ENCODE results near the gene LONRF2.

LONRF2 gene

GRCh38 chr2:100237163-100237562, 85.1 kb downstream of the LONRF2 start:
- no peaks in the 10 kb centered on the region for H3K9me3 ChIP-seq
- H3K27ac ChIP-seq = no peak overlapping the region
- DNase-seq = no peak
- no peak overlapping the region for H3K4me3 ChIP-seq
- H3K36me3 ChIP-seq = no peaks in the 10 kb centered on the region
- intact Hi-C loops (cut with DNase I; ENCODE audit: low total_unique reads) = no loop called here
- TF ChIP-seq CTCF (IDR thresholded peaks at IDR 0.05) = no peak
- no peaks in the 10 kb centered on the region for H3K4me1 ChIP-seq
- H3K27me3 ChIP-seq = no peaks in the 10 kb centered on the region

- DNase-seq = no peak
- H3K4me1 ChIP-seq = no peaks in the 10 kb centered on the region
- no peaks in the 10 kb centered on the region for H3K9me3 ChIP-seq
- no peak for TF ChIP-seq CTCF (IDR thresholded peaks at IDR 0.05)
- H3K4me3 ChIP-seq = no peak overlapping the region
- H3K27me3 ChIP-seq = no peaks in the 10 kb centered on the region
- H3K27ac ChIP-seq = no peak overlapping the region
- intact Hi-C loops (cut with DNase I; ENCODE audit: low total_unique reads) = no loop called here
- no peaks in the 10 kb centered on the region for H3K36me3 ChIP-seq
These were observed 86.1 kb downstream of the LONRF2 start for GRCh38 chr2:100236166-100236565.

- Histone ChIP-seq H3K36me3 (no peaks in the 10 kb centered on the region), H3K9me3 (no peaks in the 10 kb centered on the region), H3K27me3 (no peaks in the 10 kb centered on the region), H3K4me1 (no peaks in the 10 kb centered on the region), H3K4me3 (no peak overlapping the region), H3K27ac (no peak overlapping the region)
- TF ChIP-seq CTCF (IDR thresholded peaks at IDR 0.05) = no peak
- intact Hi-C loops (cut with DNase I; ENCODE audit: low total_unique reads) = no loop called here
- no peak for DNase-seq
These were observed 86.7 kb downstream of the LONRF2 start for GRCh38 chr2:100235581-100235980.

GRCh38 chr2:100235098-100235497, 87.2 kb downstream of the LONRF2 start:
- Histone ChIP-seq H3K27me3 (no peaks in the 10 kb centered on the region), H3K9me3 (no peaks in the 10 kb centered on the region), H3K4me1 (no peaks in the 10 kb centered on the region), H3K27ac (no peak overlapping the region), H3K4me3 (no peak overlapping the region), H3K36me3 (no peaks in the 10 kb centered on the region)
- DNase-seq = no peak
- intact Hi-C loops (cut with DNase I; ENCODE audit: low total_unique reads) = no loop called here
- no peak for TF ChIP-seq CTCF (IDR thresholded peaks at IDR 0.05)

DNA sequence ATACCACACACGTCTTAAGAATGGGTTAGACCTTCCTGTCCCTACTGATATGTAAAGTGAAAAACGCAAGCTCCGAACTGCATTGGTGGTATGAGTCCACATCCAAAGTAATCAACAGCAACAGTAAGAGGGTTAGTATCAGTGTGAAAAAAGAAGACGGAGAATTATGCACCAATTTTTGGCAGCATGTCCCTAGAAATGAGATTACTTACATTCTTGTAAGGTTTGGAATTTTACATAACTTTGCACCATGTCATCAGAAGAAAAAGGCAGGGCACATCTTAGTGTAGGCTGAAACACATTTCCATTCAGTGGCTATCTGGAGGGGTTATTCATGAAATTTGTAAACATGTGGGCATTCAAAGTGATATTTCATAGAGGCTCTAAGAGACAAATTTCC, 88.2 kb downstream of the LONRF2 start:
- Histone ChIP-seq H3K27ac (no peak overlapping the region), H3K4me1 (no peaks in the 10 kb centered on the region), H3K9me3 (no peaks in the 10 kb centered on the region), H3K36me3 (no peaks in the 10 kb centered on the region), H3K4me3 (no peak overlapping the region), H3K27me3 (no peaks in the 10 kb centered on the region)
- no peak for DNase-seq
- intact Hi-C loops (cut with DNase I; ENCODE audit: low total_unique reads) = no loop called here
- no peak for TF ChIP-seq CTCF (IDR thresholded peaks at IDR 0.05)

DNA sequence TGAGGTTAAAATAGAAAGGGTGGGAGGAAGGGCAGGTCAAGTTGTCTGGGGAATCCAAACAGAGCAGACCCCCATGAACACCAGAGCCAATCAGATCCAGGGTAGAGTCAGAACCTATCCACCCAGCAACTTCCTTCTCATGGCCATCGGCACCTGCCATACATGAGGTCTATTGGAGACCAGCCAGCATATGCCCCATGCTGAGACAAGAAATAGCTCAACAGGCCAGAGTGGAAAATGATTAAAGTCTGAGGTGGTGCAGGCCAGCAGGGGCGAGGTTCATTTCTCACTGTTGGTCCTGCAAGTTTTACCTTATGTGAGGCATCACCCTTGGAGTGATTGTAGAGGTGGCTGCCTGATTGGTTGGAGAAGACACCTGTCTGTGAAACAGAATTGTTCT, 89.2 kb downstream of the LONRF2 start:
- H3K4me1 ChIP-seq = no peaks in the 10 kb centered on the region
- no peaks in the 10 kb centered on the region for H3K27me3 ChIP-seq
- no peaks in the 10 kb centered on the region for H3K36me3 ChIP-seq
- TF ChIP-seq CTCF (IDR thresholded peaks at IDR 0.05) = no peak
- no peak overlapping the region for H3K27ac ChIP-seq
- DNase-seq = no peak
- H3K9me3 ChIP-seq = no peaks in the 10 kb centered on the region
- intact Hi-C loops (cut with DNase I; ENCODE audit: low total_unique reads) = no loop called here
- H3K4me3 ChIP-seq = no peak overlapping the region

All from tibial artery (tissue), 4 donors.